ENCODE results near the gene C2CD2L.
A peak's percentile ranks its signal among the peaks of the same experiment; 100 is the strongest.
"Not testable (repeated sequence)": the region's sequence is repeated elsewhere in the genome, so short reads cannot be mapped to it uniquely, and the experiment has no call there.

C2CD2L gene

GRCh38 chr11:119115484-119116234, 8.5 kb downstream of the C2CD2L start:
- no peak for DNase-seq (ENCODE audit: low read depth in 2 of 2)

DNA sequence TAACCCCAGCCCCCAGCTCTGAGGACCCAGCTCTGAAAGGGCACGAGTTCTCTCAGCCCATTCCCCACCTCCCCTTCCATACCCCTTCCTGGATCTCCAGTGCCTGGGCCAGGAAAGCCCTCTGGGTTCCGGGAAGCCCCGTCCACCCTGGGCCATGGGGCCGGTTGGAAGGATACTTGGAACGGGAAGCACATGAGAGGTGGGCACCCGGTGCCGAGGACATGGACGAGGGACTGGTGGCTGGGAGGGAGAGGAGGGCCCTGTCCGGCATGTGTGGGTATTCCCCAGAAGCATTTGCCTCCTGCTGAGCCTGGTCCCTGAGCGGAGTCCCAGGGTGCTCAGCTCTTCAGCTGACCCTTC, 9.1 kb downstream of the C2CD2L start:
- no peak for DNase-seq (ENCODE audit: low read depth in 2 of 2)

- DNase-seq (ENCODE audit: low read depth in 2 of 2), result no peak
Measured at GRCh38 chr11:119116601-119117000, 9.5 kb downstream of the C2CD2L start.

- DNase-seq (ENCODE audit: low read depth in 2 of 2), result no peak
Measured at GRCh38 chr11:119117004-119117706, 10.0 kb downstream of the C2CD2L start.

DNA sequence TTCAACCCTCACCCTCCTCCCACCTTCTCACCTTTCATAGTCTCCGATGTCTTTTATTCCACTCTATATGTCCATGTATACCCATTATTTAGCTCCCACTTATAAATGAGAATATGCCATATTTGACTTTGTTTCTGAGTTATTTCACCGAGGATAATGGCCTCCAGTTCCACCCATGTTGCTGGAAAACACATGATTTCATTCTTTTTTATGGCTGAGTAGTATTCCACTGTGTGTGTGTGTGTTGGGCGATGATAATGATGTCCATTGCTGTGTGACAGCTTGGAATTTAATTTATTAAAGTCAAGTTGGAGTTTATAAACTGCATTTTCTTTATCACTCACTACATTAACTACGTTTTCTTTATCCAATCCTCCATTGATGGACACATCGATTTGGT, 11.1 kb downstream of the C2CD2L start:
- no peak for DNase-seq (ENCODE audit: low read depth in 2 of 2)

- no peak for DNase-seq (ENCODE audit: low read depth in 2 of 2)
Measured at GRCh38 chr11:119118946-119119345, 11.8 kb downstream of the C2CD2L start.

- no peak for DNase-seq (ENCODE audit: low read depth in 2 of 2)
Measured at GRCh38 chr11:119120639-119121007, 13.5 kb downstream of the C2CD2L start.

DNA sequence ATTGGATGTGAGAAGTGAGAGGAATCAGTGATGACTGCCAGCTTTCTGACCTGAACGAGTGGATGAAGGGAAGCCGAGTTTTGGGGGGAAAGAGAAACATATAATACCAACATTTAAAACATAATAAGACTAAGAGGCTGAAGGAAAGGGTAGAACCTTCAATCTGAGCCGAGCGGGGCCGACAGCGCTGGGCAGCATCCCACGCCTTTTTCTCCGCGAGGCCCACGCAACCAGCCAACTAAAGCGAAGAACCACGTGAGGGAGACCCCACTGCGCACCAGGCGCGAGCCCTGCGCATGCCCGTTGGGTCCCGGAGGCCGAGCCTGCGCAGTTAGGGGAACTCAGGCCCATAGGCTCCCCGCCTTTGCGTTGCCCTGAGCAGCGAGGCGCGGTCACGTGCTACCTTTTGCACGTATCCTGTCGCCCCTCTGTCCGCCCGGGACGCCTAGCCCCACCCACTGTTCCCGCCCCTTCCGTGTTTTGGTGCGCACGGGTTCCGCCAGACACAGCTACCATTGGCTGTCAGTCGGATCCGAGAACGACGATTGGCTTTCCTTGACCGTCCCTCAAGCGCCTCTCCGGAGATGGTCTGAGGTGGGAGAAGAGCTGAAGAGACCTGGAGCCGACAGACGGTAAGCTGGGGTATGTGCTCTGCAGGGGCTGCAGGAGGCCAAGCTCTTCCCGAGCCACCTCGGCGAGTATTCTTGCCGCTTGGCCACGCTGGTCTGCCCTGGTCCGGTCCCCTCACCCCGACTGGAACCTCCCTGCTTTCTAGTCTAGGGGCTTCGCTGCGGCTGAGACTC, 14.1 kb downstream of the C2CD2L start, which contains the start of gene HINFP:
TSS of gene HINFP (plus strand) at position 573 of the 803 bp plus-strand sequence. CDS start 5,365 bp downstream, outside the sequence.
- DNase-seq (ENCODE audit: low read depth in 2 of 2), result peak; percentile 99 to 100

- no peak for DNase-seq (ENCODE audit: low read depth in 2 of 2)
Measured at GRCh38 chr11:119121811-119122124, 14.6 kb downstream of the C2CD2L start.

DNA sequence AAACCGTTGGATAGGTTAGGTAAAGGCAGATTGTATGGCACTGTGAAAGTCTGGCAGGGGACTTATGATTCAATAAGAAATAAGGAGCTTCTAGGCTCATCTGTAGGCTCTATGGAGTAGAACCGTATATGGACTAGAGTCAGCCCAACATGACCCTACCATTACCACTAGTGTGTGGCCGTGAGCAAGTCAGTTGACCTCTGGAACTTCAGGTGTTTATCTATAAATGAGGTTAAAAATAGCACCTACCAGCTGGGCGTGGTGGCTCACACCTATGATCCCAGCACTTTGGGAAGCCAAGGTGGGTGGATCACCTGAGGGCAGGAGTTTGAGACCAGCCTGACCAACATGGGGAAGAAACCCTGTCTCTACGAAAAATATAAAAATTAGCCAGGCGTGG, 18.7 kb downstream of the C2CD2L start:
- no peak for DNase-seq (ENCODE audit: low read depth in 2 of 2)

GRCh38 chr11:119126675-119127268, 19.6 kb downstream of the C2CD2L start:
- no peak for DNase-seq (ENCODE audit: low read depth in 2 of 2)

- no peak for DNase-seq (ENCODE audit: low read depth in 2 of 2)
Measured at GRCh38 chr11:119130662-119131061, 23.5 kb downstream of the C2CD2L start.

GRCh38 chr11:119134389-119134978, 27.3 kb downstream of the C2CD2L start:
- no peak for DNase-seq (ENCODE audit: low read depth in 2 of 2)

DNA sequence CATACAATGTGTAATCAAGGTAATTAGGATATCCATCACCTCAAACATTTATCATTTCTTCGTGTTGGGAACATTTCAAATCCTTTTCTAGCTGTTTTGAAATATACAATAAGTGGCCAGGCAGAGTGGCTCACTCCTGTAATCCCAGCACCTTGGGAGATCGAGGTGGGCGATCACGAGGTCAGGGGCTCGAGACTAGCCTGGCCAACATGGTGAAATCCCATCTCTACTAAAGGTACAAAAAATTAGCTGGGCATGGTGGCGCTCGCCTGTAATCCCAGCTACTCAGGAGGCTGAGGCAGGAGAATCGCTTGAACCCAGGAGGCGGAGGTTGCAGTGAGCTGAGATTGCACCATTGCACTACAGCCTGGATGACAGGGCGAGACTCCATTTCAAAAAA, 32.1 kb downstream of the C2CD2L start:
- DNase-seq (ENCODE audit: low read depth in 2 of 2), result not testable (repeated sequence)

DNA sequence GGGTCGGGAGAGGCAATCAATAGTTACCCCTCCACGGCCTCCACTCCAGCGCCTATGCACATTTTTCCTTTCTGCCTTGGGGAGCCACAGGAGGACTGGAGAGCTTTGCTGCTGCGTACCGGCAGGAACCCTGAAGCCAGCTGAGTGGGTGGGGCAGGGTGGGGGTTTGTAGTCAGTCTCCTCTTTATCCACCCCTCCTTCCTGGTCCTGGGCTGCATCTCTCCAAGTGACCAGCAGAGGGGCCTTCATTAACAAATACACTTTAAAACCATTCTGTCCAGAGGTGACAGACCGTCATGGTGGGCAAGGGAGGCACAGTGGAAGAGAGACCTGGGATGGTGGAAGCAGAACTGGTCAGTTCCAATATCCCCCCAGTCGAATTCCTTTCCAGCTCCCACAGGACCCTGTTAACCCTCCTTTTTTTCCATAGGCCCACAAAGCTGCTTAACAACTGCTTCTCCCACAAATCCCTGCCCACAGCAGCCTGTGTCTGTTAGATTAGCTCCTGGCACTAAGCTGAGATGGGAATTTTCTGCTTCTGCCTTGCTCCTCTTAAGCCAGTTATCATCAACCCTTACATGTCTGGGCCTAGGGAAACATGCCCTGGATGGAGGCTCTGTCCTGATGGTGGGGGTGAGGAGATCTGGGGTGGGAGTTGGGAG, 37.8 kb downstream of the C2CD2L start:
- DNase-seq (ENCODE audit: low read depth in 2 of 2), result peak in 1 of 2 donors; percentile 9

- DNase-seq (ENCODE audit: low read depth in 2 of 2), result no peak
Measured at GRCh38 chr11:119145551-119145950, 38.4 kb downstream of the C2CD2L start.

GRCh38 chr11:119147604-119148333, 40.6 kb downstream of the C2CD2L start:
- DNase-seq (ENCODE audit: low read depth in 2 of 2), result no peak

DNA sequence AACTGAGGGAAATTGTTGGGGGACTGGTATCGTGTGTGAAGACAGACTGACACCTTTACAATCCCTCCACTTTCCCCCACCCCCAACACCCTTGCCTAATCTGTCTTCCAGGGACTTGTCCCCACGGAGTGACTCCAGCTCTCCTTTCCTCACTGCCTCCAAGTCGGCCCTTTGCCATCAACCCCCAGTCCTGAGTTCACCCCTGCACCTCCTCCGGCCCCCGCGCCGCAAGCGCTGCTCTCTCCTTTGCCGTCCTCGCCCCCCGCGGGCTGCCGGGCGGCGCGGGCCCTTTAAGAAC, 41.5 kb downstream of the C2CD2L start:
- no peak for DNase-seq (ENCODE audit: low read depth in 2 of 2)

DNA sequence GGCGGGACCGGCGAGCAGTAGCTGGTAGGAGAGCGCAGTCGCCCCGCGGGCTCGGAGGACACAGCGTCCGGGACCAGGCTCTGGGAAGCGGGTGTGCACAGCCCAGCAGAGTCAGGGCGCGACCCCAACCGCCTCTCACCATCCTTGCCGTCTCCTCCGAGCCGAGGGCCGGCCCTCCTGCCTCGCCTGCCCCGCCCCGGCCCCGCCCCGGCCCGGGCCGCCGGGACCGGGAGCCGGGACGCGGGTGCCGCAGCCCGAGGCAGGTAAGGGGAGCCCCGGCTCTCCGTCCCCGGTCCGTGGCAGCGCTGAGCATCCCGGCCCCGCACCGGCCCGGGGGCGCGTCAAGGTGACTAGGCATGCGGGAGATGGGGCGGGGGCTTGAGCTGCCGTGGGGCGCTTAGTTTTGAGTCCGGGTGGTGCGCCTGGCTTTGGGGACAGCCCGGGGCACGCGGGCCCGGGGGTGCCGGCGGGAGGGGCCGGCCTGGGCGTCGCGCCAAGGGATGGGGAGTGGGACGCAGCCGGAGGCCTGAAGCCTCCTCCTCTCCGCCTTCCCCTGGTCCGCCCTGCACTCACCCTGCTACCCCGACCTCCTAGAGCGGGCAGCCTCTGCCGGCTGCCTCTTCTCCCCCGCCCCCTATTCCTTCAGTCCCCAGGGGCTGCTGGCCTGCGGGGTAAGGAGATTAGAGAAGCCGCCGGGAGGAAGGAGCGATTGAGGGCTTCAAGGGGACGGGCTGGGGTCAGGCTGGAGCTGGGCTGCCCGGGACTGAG, 42.1 kb downstream of the C2CD2L start, which contains the start of gene ABCG4:
TSS of gene ABCG4 (plus strand) at position 35 of the 768 bp plus-strand sequence. CDS start 914 bp downstream, outside the sequence.
- peak in 1 of 2 donors; percentile 11 for DNase-seq (ENCODE audit: low read depth in 2 of 2)

GRCh38 chr11:119149786-119150275, 42.7 kb downstream of the C2CD2L start:
- DNase-seq (ENCODE audit: low read depth in 2 of 2), result no peak
